Fibroblast of skin of abdomen (primary cell): Measurements from ENCODE around the gene CLIC3.

ENCODE experiments used
- DNase-seq: peaks from one replicate; pipeline ENCODE4 v3.0.0-alpha.2; 2013

CLIC3 gene

GRCh38 chr9:137000177-137000930, 4.0 kb upstream of the CLIC3 start:
- DNase-seq = peak; percentile 63

- no peak for DNase-seq
Observed at GRCh38 chr9:136997830-136998234, 1.5 kb upstream of the CLIC3 start.

- no peak for DNase-seq
Observed at GRCh38 chr9:136997371-136997770, 1.0 kb upstream of the CLIC3 start.

- peak; percentile 24 for DNase-seq
Observed at GRCh38 chr9:136995772-136996311, 526 bp downstream of the CLIC3 start.

GRCh38 chr9:136995362-136995761, 1.0 kb downstream of the CLIC3 start:
- no peak for DNase-seq

GRCh38 chr9:136994888-136995230, 1.5 kb downstream of the CLIC3 start:
- no peak for DNase-seq

GRCh38 chr9:136994180-136994887, 2.0 kb downstream of the CLIC3 start:
- DNase-seq = no peak

GRCh38 chr9:136992819-136993369, 3.5 kb downstream of the CLIC3 start:
- no peak for DNase-seq

GRCh38 chr9:136991993-136992818, 4.2 kb downstream of the CLIC3 start, which contains the start of gene PAXX:
PAXX (plus strand) TSS chr9:136992422; CDS start chr9:136992444, 22 bp downstream.
- peak; percentile 88 for DNase-seq

GRCh38 chr9:136990242-136990911, 6.0 kb downstream of the CLIC3 start:
- no peak for DNase-seq

- DNase-seq = no peak
Observed at GRCh38 chr9:136988872-136989271, 7.5 kb downstream of the CLIC3 start.

GRCh38 chr9:136985853-136986252, 10.5 kb downstream of the CLIC3 start:
- DNase-seq = no peak

GRCh38 chr9:136985027-136985602, 11.3 kb downstream of the CLIC3 start:
- no peak for DNase-seq

GRCh38 chr9:136984464-136985026, 11.8 kb downstream of the CLIC3 start:
- DNase-seq = no peak

- no peak for DNase-seq
Observed at GRCh38 chr9:136983656-136984314, 12.6 kb downstream of the CLIC3 start.

- DNase-seq = no peak
Observed at GRCh38 chr9:136983167-136983566, 13.2 kb downstream of the CLIC3 start.

- DNase-seq = no peak
Observed at GRCh38 chr9:136982232-136983051, 13.9 kb downstream of the CLIC3 start, which contains the start of gene LCNL1. LCNL1 (plus strand) TSS chr9:136982993; CDS start chr9:136983587, 594 bp downstream.

- no peak for DNase-seq
Observed at GRCh38 chr9:136981588-136982231, 14.7 kb downstream of the CLIC3 start.
